Measurements from ENCODE around the gene DTX3.

DNA sequence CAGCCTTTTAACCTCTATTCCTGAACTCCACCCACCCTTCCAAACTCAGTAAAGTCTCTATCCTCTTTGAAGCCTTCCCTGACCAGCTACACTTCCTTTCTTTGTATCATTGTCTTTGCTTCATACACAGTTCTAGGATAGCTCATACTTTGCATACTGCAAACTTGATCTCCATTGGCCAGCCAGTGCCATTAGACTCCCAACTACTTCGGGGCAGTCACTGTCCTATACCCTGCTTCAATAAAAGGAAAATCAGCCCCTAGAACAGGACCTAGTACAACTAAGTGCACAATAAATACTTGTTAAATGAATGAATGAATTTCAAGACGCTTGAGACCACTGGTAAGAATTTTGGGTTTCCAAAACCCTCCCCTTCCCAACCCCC, 14.2 kb upstream of the DTX3 start:
- TF ChIP-seq POLR2A (IDR thresholded peaks at IDR 0.05) (no peak), POLR2AphosphoS5 (IDR thresholded peaks at IDR 0.05; ENCODE audit: insufficient read depth in 1 of 2, low read depth in 1 of 2) (no peak)
- TF ChIP-seq, protein P1, sequence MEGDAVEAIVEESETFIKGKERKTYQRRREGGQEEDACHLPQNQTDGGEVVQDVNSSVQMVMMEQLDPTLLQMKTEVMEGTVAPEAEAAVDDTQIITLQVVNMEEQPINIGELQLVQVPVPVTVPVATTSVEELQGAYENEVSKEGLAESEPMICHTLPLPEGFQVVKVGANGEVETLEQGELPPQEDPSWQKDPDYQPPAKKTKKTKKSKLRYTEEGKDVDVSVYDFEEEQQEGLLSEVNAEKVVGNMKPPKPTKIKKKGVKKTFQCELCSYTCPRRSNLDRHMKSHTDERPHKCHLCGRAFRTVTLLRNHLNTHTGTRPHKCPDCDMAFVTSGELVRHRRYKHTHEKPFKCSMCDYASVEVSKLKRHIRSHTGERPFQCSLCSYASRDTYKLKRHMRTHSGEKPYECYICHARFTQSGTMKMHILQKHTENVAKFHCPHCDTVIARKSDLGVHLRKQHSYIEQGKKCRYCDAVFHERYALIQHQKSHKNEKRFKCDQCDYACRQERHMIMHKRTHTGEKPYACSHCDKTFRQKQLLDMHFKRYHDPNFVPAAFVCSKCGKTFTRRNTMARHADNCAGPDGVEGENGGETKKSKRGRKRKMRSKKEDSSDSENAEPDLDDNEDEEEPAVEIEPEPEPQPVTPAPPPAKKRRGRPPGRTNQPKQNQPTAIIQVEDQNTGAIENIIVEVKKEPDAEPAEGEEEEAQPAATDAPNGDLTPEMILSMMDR (IDR thresholded peaks at IDR 0.05) = no peak

Data from vagina (tissue), 2 donors.